ENCODE results near the gene CALY.

Gene CALY

DNA sequence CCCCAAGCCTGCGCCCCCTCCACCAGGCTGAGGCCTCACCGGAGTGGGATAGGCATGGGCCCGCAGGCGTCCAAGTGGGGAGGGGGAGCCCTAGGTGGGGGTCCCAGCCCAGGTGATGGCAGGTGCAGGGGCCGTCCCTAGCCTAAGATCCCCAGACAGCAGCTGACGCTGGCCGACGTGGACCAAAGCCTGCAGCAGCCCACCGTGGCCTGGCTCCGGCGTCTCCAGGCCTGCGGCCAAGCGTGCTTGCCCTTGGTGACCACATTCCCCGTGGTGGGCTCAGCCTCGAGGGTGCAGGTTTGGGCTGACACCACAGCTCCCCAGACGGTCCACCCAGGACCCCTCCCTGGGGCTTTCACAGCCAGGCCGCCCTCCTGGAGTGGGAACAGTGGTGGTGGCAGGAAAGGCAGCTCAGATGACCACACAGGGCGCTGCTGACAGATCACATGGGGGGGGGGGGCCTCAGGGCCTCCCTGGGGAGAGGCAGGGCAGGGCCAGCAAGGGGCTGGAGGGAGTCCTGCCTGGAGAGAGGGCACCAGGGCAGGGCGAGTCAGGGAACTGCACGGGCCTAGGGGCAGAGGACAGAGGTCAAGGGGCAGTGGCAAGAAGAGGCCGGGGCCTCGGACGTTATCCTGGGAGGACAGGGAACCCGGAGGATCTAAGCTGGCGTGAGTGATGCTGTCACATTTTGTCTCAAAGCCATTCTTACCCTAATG lies 59.3 kb downstream of the CALY start:
- POLR2A ChIA-PET: interaction anchor here (1.4 kb wide), 1 partner anchor 13 kb away, joined by 3 read pairs; no protein-coding TSS in a partner anchor
- CTCF ChIA-PET: interaction anchor here (1.1 kb wide), 1 partner anchor 36 kb away, joined by 3 read pairs; no protein-coding TSS in a partner anchor
- no peak for DNase-seq (ENCODE audit: extremely low spot score)
- TF ChIP-seq FOXA1 (IDR thresholded peaks at IDR 0.05) (no peak), SP1 (IDR thresholded peaks at IDR 0.05) (no peak), BHLHE40 (IDR thresholded peaks at IDR 0.05; ENCODE audit: borderline replicate concordance) (no peak), ZNF384 (IDR thresholded peaks at IDR 0.05) (no peak), TARDBP (IDR thresholded peaks at IDR 0.05) (no peak), SUZ12 (IDR thresholded peaks at IDR 0.05) (no peak), FOXK2 (IDR thresholded peaks at IDR 0.05) (no peak), ELF4 (IDR thresholded peaks at IDR 0.05) (no peak), FOXM1 (IDR thresholded peaks at IDR 0.05; ENCODE audit: borderline replicate concordance) (no peak)
- TF ChIP-seq, protein P1, sequence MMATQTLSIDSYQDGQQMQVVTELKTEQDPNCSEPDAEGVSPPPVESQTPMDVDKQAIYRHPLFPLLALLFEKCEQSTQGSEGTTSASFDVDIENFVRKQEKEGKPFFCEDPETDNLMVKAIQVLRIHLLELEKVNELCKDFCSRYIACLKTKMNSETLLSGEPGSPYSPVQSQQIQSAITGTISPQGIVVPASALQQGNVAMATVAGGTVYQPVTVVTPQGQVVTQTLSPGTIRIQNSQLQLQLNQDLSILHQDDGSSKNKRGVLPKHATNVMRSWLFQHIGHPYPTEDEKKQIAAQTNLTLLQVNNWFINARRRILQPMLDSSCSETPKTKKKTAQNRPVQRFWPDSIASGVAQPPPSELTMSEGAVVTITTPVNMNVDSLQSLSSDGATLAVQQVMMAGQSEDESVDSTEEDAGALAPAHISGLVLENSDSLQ (IDR thresholded peaks at IDR 0.05): no peak

DNA sequence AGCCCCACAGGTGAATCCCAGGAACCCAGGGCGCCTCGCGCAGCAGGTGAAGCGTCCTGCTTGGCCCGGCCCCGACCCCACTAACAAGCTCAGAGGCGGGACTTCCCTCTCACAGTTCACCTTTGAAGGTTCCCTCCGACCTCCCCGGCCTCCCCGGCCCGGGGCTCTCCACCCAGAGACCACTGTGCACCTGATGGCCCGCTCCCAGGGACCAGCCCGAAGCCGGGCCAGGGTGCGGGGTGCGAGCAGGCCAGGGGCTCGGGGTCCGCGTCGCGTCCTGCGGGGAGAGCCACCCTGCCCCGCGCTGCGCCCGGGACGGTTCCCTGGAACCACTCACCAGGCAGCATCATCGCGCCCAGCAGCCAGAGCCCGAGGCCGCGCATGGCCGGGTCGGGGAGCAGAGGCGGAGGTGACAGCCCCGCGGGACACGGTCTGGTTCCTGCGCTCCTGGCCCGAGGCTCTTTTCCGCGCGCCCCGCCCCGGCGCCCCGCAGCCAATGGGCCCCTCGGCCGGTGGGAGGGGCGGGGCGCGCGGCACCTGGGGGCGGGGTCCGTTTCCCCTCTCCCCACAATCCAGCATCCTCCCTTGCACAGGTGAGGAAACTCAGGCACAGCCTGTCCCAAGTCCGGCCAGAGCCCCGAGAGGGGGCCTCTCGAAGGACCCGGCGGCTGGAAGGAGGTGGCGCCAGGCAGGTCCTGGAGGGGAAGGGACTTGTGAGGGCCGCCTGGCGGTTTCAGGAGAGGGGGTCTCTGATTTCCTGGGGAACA lies 60.1 kb downstream of the CALY start, which contains the start of gene ADAM8:
TSS of gene ADAM8 (minus strand) at position 434 of the 767 bp plus-strand sequence. CDS start at position 383, 51 bp downstream.
- ChIA-PET CTCF (no interaction called here), POLR2A (no interaction called here)
- no peak for DNase-seq (ENCODE audit: extremely low spot score)
- TF ChIP-seq ZNF384 (IDR thresholded peaks at IDR 0.05) (no peak), FOXM1 (IDR thresholded peaks at IDR 0.05; ENCODE audit: borderline replicate concordance) (no peak), LEF1 (IDR thresholded peaks at IDR 0.05; ENCODE audit: borderline replicate concordance) (no peak), TARDBP (IDR thresholded peaks at IDR 0.05) (no peak), SUZ12 (IDR thresholded peaks at IDR 0.05) (no peak), SP1 (IDR thresholded peaks at IDR 0.05) (no peak), ARNT (IDR thresholded peaks at IDR 0.05) (no peak), FOXK2 (IDR thresholded peaks at IDR 0.05) (no peak), L3MBTL2 (conservative IDR thresholded peaks at IDR 0.05) (no peak), BHLHE40 (IDR thresholded peaks at IDR 0.05; ENCODE audit: borderline replicate concordance) (no peak)

DNA sequence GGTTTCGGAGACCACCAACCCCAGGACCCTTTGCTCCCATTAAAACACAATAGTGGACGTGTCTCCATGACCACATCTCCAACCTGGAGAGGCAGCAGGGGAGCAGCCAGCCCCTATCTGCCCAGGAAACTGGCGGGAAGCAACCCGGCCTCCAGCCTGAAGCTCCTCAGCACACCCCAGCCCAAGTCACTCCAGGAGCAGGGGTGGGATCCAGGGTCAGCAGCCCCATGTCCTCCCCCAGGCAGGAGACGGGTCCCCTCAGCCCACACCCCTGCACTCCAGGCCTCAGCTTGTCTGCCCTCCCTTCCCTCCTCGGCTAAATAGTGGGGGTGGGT lies 60.6 kb downstream of the CALY start:
- POLR2A ChIA-PET: no interaction called here
- no peak for DNase-seq (ENCODE audit: extremely low spot score)
- CTCF ChIA-PET: no interaction called here
- TF ChIP-seq, protein P1 (IDR thresholded peaks at IDR 0.05): no peak
- TF ChIP-seq CTBP1 (IDR thresholded peaks at IDR 0.05; ENCODE audit: borderline replicate concordance): no peak
- no peak for TF ChIP-seq HDGF (IDR thresholded peaks at IDR 0.05; ENCODE audit: borderline replicate concordance)
- TF ChIP-seq NFRKB (IDR thresholded peaks at IDR 0.05): no peak
- TF ChIP-seq SUZ12 (IDR thresholded peaks at IDR 0.05): no peak
- no peak for TF ChIP-seq TARDBP (IDR thresholded peaks at IDR 0.05)
- no peak for TF ChIP-seq SP1 (IDR thresholded peaks at IDR 0.05)
- no peak for TF ChIP-seq LEF1 (IDR thresholded peaks at IDR 0.05; ENCODE audit: borderline replicate concordance)
- TF ChIP-seq FOXM1 (IDR thresholded peaks at IDR 0.05; ENCODE audit: borderline replicate concordance): no peak
- TF ChIP-seq L3MBTL2 (conservative IDR thresholded peaks at IDR 0.05): no peak
- no peak for TF ChIP-seq FOXA1 (IDR thresholded peaks at IDR 0.05)
- TF ChIP-seq ZNF384 (IDR thresholded peaks at IDR 0.05): no peak
- TF ChIP-seq ELF4 (IDR thresholded peaks at IDR 0.05): no peak
- no peak for TF ChIP-seq ARNT (IDR thresholded peaks at IDR 0.05)
- TF ChIP-seq BHLHE40 (IDR thresholded peaks at IDR 0.05; ENCODE audit: borderline replicate concordance): no peak
- no peak for TF ChIP-seq FOXK2 (IDR thresholded peaks at IDR 0.05)

DNA sequence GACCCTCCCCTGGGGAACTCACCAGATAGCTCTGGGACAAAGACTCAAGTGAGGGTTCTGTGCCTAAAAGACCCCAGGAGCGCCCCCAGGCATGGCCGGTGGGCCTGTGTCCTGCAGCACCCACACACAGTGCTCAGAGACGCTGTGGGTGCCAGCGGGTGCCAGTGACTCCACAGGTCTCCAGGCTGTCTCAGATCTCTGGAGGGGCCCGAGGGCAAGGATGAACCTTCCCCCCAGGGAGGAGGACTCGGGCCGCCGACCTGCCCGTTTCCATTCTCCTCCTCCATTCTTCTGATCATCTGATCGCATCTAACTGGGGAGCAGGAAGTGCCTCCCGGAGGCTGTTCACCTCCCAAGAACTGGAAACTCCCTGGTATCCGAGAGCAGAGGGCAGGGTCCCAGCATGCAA lies 61.0 kb downstream of the CALY start:
- no peak for DNase-seq (ENCODE audit: extremely low spot score)
- POLR2A ChIA-PET: no interaction called here
- no peak for TF ChIP-seq FOXK2 (IDR thresholded peaks at IDR 0.05)
- TF ChIP-seq, protein P1 (IDR thresholded peaks at IDR 0.05): no peak
- no peak for TF ChIP-seq BHLHE40 (IDR thresholded peaks at IDR 0.05; ENCODE audit: borderline replicate concordance)
- no peak for TF ChIP-seq TARDBP (IDR thresholded peaks at IDR 0.05)
- no peak for TF ChIP-seq LEF1 (IDR thresholded peaks at IDR 0.05; ENCODE audit: borderline replicate concordance)
- TF ChIP-seq ARNT (IDR thresholded peaks at IDR 0.05): no peak
- no peak for TF ChIP-seq FOXA1 (IDR thresholded peaks at IDR 0.05)
- CTCF ChIA-PET: no interaction called here

DNA sequence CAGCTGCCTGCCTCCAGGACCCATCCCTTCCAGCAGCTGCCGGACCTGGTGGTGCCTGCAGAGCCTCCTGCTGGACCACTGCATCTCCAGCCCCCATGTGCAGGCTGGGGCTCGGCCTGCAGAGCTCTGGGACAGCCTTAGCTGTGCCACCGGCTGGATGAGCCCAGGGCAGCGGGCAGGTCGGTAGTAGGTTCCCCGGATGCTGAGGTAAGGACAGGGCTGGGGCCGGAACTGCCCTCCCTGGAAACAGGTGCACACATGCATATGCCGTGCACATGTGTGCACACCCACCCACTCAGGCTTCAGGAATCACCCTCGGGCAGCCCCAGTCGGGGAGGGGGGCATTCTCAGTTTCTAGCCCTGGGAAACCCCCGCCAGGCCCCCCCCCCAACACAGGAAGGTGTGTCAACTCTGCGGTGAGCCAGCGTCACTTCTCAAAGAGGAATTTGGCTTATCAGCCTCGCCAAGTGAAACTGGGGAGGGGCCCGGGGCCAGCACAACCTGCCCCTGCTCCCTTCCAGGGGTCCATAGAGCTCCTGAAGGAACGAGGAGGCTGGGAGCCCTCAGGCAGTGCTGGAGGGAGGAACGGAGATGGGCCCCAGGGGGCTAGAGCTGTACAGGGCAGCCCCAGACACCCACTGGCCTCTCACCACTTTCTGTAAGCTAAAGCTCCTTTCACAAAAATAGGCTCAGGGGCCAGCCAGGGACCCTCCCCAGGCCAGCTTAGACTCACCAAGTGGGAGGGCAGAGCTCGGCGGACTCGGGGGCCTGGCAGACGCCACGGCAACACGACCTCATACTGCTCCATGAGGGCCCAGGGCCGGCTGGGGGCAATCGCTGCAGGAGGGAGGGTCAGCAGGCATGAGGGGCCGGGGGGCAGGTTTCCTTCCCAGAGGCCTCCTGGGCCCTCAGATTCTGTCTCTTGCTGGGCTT lies 61.7 kb downstream of the CALY start:
- TF ChIP-seq FOXM1 (IDR thresholded peaks at IDR 0.05; ENCODE audit: borderline replicate concordance): no peak
- TF ChIP-seq ELF4 (IDR thresholded peaks at IDR 0.05): no peak
- TF ChIP-seq FOXK2 (IDR thresholded peaks at IDR 0.05): no peak
- no peak for TF ChIP-seq SUZ12 (IDR thresholded peaks at IDR 0.05)
- TF ChIP-seq, protein P1 (IDR thresholded peaks at IDR 0.05): no peak
- TF ChIP-seq NFRKB (IDR thresholded peaks at IDR 0.05): no peak
- no peak for TF ChIP-seq LEF1 (IDR thresholded peaks at IDR 0.05; ENCODE audit: borderline replicate concordance)
- no peak for TF ChIP-seq FOXA1 (IDR thresholded peaks at IDR 0.05)
- no peak for TF ChIP-seq ARNT (IDR thresholded peaks at IDR 0.05)
- no peak for TF ChIP-seq L3MBTL2 (conservative IDR thresholded peaks at IDR 0.05)
- no peak for TF ChIP-seq HDGF (IDR thresholded peaks at IDR 0.05; ENCODE audit: borderline replicate concordance)
- TF ChIP-seq ZNF384 (IDR thresholded peaks at IDR 0.05): no peak
- DNase-seq (ENCODE audit: extremely low spot score): no peak
- ChIA-PET CTCF (no interaction called here), POLR2A (no interaction called here)
